Heart left ventricle (tissue), 16 donors: ENCODE data around the gene POLR1F. TPM values are rescaled to one million over a fixed set of nuclear protein-coding genes. Genes with fewer than 3 reads are reported as not detected.
"Not testable (repeated sequence)": the region's sequence is repeated elsewhere in the genome, so short reads cannot be mapped to it uniquely, and the experiment has no call there.

Experiments
- ATAC-seq, 4 donors: fragments of 200-7000 bp; cut with Tn5 transposase; one replicate each; pipeline ENCODE4 v1.9.1; 2020 to 2022; ENCODE audit warnings: moderate library complexity in 4 of 4, mild to moderate bottlenecking in 3 of 4, moderate number of reproducible peaks in 1 of 4
- DNase-seq, 5 donors: peaks; one replicate each; pipeline ENCODE4 v3.0.0-alpha.2; 2020
- H3K27ac ChIP-seq, 12 donors: fragments of 200-600 bp; sonication (generic) in 4 of 12; one replicate each; pipeline versions ENCODE4 v1.5.0 to v1.8.0; 2016 to 2022; ENCODE audit warnings: mild to moderate bottlenecking in 2 of 12
- H3K27me3 ChIP-seq, 9 donors: fragments of 200-600 bp; sonication (generic) in 2 of 9; one replicate each; pipeline versions ENCODE4 v1.5.1 to v1.8.0; 2016 to 2022; ENCODE audit warnings: mild to moderate bottlenecking in 3 of 9
- H3K36me3 ChIP-seq, 9 donors: fragments of 200-600 bp; sonication (generic) in 2 of 9; one replicate each; pipeline versions ENCODE4 v1.5.0 to v1.8.0; 2018 to 2022; ENCODE audit warnings: mild to moderate bottlenecking in 2 of 9
- H3K4me1 ChIP-seq, 12 donors: fragments of 200-600 bp; sonication (generic) in 4 of 12; one replicate each; pipeline versions ENCODE4 v1.5.0 to v1.8.0; 2016 to 2022; ENCODE audit warnings: mild to moderate bottlenecking in 3 of 12
- H3K4me3 ChIP-seq, 12 donors: fragments of 200-600 bp; sonication (generic) in 4 of 12; one replicate each; pipeline versions ENCODE4 v1.5.0 to v1.8.0; 2017 to 2022; ENCODE audit warnings: mild to moderate bottlenecking in 9 of 12, moderate library complexity in 4 of 12
- H3K9me3 ChIP-seq, 12 donors: fragments of 200-600 bp; sonication (generic) in 4 of 12; one replicate each; pipeline versions ENCODE4 v1.5.0 to v1.8.0; 2016 to 2022; ENCODE audit warnings: mild to moderate bottlenecking in 1 of 12
- CTCF ChIP-seq, 12 donors: fragments of 200-600 bp; sonication (generic) in 4 of 12; IDR thresholded peaks; one replicate each; pipeline versions ENCODE4 v1.5.0 to v1.8.0; 2018 to 2022; ENCODE audit warnings: antibody characterized with exemption in 12 of 12, mild to moderate bottlenecking in 5 of 12
- POLR2A ChIP-seq, 2 donors: fragments of 450-650 bp; IDR thresholded peaks; one replicate each; pipeline ENCODE4 v1.6.1; 2017; ENCODE audit warnings: antibody characterized with exemption in 2 of 2, mild to moderate bottlenecking in 2 of 2, moderate library complexity in 2 of 2
- WGBS, 4 donors: extraction: QIAGEN DNeasy Blood & Tissue Kit in 2 of 4; methylation state at CpG; one replicate each; pipeline versions ENCODE4 v1.1.5 to v1.1.7; 2013 to 2018; 5-methylcytosine and 5-hydroxymethylcytosine counted together
- intact Hi-C, 10 donors: fragments of 100-400 bp; cut with DNase I; formaldehyde crosslinking; loops; one replicate each; pipeline versions ENCODE4 v1.11.1 to v1.14.2; 2022
- polyA plus RNA-seq, 2 donors: library from polyadenylated mRNA; stranded (reverse); fragments of 200-250 nt; gene quantifications; one replicate each; pipeline ENCODE4 v1.2.3, GENCODE V29; 2013
- total RNA-seq, 9 donors: library from RNA; depleted of rRNA in 2 of 9; stranded (reverse); fragments of >200 nt in 2 of 9; fragmentation: NEBNext Ultra II Directional in 3 of 9; extraction: Animal tissue kit (Norgen Biotek cat#: 25700) in 3 of 9; gene quantifications; one replicate each; pipeline versions ENCODE4 v1.1.0 to v1.2.4, GENCODE V29; 2016 to 2023
- donor health status: ischemic (EF 13 %, LVEDD 7.1; RV severe dilation, severe dysfunction).
- donor health status: healthy with polysubstance abuse.
- donor health status: DM: no; HTN: yes; CAD: no.
- donor health status: DM: no; HTN: no; CAD: no.
- donor health status: ischemic (EF 25% LVEDD 6.9; RV normal size, moderate dysfunction).
- donor health status: ischemic (EF 25% LVEDD 5.7; RV mildly dilated, moderate dysfunction).
- donor health status: healthy.
- donor health status: DM: yes; HTN: yes; CAD: no.
- donor health status: ischemic (EF 35%, LVEDD 5.7; RV mildly dilated, moderate dysfunction).
- donor health status: nonischemic (EF 11% LVEDD 7.7; RV severe dilation, severe dysfunction).
- donor health status: DM: yes; HTN: yes; CAD: no.
- donor health status: PGD.
- donor health status: ischemic (EF 29% LVEDD 5.4; RV normal size, mild dysfunction).
- donor health status: nonischemic (EF 23%, LVEDD 6.1; RV moderate dilation, normal function).

POLR1F gene
- total and polyA plus RNA-seq, 11 donors: 4.6 to 12.4 (median 10.3) TPM

- H3K4me3 ChIP-seq: no peak overlapping the region
- H3K27ac ChIP-seq: no peak overlapping the region
- no peak for ATAC-seq
- no peaks in the 10 kb centered on the region for H3K9me3 ChIP-seq
- TF ChIP-seq POLR2A (IDR thresholded peaks at IDR 0.05) (no peak), CTCF (IDR thresholded peaks at IDR 0.05) (no peak)
- H3K27me3 ChIP-seq: no peaks in the 10 kb centered on the region
- no peaks in the 10 kb centered on the region for H3K4me1 ChIP-seq
- H3K36me3 ChIP-seq: peaks cover 0 to 56% (median 40%) of the 10 kb centered on the region in 9 donors
- DNase-seq: no peak
- intact Hi-C loops: no loop called here
These were observed 11.9 kb downstream of the POLR1F start for GRCh38 chr7:19696926-19697325.

- TF ChIP-seq CTCF (IDR thresholded peaks at IDR 0.05): no peak
- TF ChIP-seq POLR2A (IDR thresholded peaks at IDR 0.05): no peak
- no peaks in the 10 kb centered on the region for H3K9me3 ChIP-seq
- H3K4me3 ChIP-seq: no peak overlapping the region
- intact Hi-C loops: no loop called here
- no peaks in the 10 kb centered on the region for H3K27me3 ChIP-seq
- no peak overlapping the region for H3K27ac ChIP-seq
- ATAC-seq (peak in 1 of 4 donors; percentile 42), DNase-seq (peak in 1 of 5 donors; percentile 50)
- no peaks in the 10 kb centered on the region for H3K4me1 ChIP-seq
- H3K36me3 ChIP-seq: peaks cover 0 to 19% (median 4%) of the 10 kb centered on the region in 9 donors
- WGBS, 4 donors: 91 to 97% (median 96%) methylated on average over 11 to 26 of the region's 26 CpGs
These were observed 16.6 kb downstream of the POLR1F start for GRCh38 chr7:19692111-19692828.

DNA sequence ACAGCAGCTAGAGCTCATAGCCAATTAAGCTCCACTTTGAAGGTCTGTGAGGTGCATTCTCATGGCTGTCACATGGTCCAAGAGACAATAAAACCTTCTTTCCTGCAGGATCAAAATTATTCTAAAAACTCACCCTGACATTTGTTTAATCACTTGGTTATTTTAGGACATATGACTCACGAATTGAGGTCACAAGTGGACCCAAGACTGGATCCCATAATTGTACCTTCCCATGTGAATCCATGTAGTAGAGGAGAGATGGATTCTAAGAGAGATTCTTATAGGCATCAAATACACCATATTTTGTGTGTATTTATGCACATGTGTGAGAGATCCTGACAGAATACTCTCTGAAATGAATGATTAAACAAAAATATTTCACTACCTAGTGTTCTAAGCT, 18.1 kb downstream of the POLR1F start:
- Histone ChIP-seq H3K27ac (no peak overlapping the region), H3K9me3 (no peaks in the 10 kb centered on the region), H3K36me3 (peaks cover 0 to 5% (median 0%) of the 10 kb centered on the region in 9 donors), H3K4me3 (no peak overlapping the region), H3K27me3 (no peaks in the 10 kb centered on the region), H3K4me1 (no peaks in the 10 kb centered on the region)
- ATAC-seq: no peak
- TF ChIP-seq POLR2A (IDR thresholded peaks at IDR 0.05) (no peak), CTCF (IDR thresholded peaks at IDR 0.05) (no peak)
- intact Hi-C loops: no loop called here
- WGBS, 4 donors: 0 to 58% (median 34%) methylated on average over 1 of the region's 1 CpG
- DNase-seq: no peak

- H3K36me3 ChIP-seq, H3K9me3 ChIP-seq, H3K4me3 ChIP-seq, ATAC-seq, intact Hi-C loops, H3K4me1 ChIP-seq, H3K27me3 ChIP-seq, H3K27ac ChIP-seq, DNase-seq: not testable (repeated sequence)
- 64 to 69% (median 66%) methylated on average over 12 of the region's 12 CpGs for WGBS, 4 donors
These were observed 19.7 kb downstream of the POLR1F start for GRCh38 chr7:19689130-19689529.

GRCh38 chr7:19681596-19681995, 27.2 kb downstream of the POLR1F start:
- H3K36me3 ChIP-seq: no peaks in the 10 kb centered on the region
- DNase-seq: no peak
- ATAC-seq: no peak
- H3K27ac ChIP-seq: no peak overlapping the region
- no peaks in the 10 kb centered on the region for H3K9me3 ChIP-seq
- no peak for TF ChIP-seq POLR2A (IDR thresholded peaks at IDR 0.05)
- TF ChIP-seq CTCF (IDR thresholded peaks at IDR 0.05): no peak
- no peaks in the 10 kb centered on the region for H3K4me1 ChIP-seq
- no peak overlapping the region for H3K4me3 ChIP-seq
- WGBS, 4 donors: 81 to 95% (median 94%) methylated on average over 5 of the region's 5 CpGs
- intact Hi-C loops: no loop called here
- no peaks in the 10 kb centered on the region for H3K27me3 ChIP-seq
